GM12873 (cell line): ENCODE data around the gene C19orf85.

Source experiments
- TF ChIP-seq, protein P1 (sequence below): IDR thresholded peaks from 2 replicates; pipeline ENCODE4 v1.5.1; 2012; ENCODE audit warnings: low read depth, mild to moderate bottlenecking, moderate library complexity, low read length, control low read depth; ENCODE audit not compliant: insufficient read depth; ENCODE audit errors: missing control alignments

Gene C19orf85

DNA sequence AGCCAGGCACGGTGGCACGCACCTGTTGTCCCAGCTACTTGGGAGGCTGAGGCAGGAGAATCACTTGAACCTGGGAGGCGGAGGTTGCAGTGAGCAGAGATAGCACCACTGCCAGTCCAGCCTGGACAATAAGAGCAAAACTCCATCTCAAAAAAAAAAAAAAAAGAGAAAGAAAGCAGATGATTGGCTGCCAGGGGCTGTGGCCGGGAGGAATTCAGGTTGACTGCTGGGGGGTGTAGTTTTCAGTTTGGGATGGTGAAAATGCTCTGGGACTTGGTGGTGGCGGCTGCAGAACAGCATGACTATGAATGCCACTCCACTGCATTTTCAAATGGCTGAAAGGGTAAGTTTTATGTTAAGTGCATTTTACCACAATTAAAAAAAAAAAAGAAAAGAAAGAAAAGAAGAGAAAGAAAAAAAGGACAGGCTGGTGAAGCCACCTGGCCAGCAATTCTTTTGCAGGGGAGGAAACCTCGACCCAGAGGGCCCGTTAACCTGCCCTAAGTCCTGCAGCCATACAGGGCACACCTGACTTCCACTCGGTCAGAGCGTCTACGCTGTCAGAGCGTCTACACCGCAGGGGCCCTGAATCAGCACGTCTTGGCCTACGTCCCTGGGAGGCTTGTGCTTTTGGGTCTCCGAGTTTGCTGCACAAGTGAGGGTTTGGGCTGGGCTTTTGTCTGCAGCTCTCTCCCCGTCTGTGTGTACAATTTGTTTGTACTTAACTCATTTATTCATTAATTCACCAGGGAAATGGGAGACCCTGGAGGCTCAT, 6.7 kb downstream of the C19orf85 start:
- TF ChIP-seq, protein P1, sequence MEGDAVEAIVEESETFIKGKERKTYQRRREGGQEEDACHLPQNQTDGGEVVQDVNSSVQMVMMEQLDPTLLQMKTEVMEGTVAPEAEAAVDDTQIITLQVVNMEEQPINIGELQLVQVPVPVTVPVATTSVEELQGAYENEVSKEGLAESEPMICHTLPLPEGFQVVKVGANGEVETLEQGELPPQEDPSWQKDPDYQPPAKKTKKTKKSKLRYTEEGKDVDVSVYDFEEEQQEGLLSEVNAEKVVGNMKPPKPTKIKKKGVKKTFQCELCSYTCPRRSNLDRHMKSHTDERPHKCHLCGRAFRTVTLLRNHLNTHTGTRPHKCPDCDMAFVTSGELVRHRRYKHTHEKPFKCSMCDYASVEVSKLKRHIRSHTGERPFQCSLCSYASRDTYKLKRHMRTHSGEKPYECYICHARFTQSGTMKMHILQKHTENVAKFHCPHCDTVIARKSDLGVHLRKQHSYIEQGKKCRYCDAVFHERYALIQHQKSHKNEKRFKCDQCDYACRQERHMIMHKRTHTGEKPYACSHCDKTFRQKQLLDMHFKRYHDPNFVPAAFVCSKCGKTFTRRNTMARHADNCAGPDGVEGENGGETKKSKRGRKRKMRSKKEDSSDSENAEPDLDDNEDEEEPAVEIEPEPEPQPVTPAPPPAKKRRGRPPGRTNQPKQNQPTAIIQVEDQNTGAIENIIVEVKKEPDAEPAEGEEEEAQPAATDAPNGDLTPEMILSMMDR, result no peak

DNA sequence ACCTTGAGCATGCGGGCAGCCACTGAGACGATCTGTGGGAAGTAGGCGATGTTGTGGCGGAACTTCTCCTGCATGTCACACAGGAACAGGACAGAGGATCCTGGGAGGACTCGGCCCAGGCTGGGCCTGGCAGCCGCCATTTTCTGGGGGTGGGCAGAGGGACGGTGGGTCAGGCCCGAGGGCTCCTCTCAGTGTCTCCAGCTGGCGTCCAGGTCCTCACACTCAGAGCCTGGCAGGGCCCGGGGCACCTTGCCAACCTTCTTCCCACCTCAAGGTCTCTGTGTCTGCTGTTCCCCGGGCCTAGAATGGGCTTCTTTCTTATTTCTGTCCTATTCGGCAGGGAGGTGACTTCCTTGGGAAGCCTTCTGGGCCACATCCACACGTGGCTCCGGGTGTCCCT, 8.2 kb downstream of the C19orf85 start:
- TF ChIP-seq, protein P1, result no peak

DNA sequence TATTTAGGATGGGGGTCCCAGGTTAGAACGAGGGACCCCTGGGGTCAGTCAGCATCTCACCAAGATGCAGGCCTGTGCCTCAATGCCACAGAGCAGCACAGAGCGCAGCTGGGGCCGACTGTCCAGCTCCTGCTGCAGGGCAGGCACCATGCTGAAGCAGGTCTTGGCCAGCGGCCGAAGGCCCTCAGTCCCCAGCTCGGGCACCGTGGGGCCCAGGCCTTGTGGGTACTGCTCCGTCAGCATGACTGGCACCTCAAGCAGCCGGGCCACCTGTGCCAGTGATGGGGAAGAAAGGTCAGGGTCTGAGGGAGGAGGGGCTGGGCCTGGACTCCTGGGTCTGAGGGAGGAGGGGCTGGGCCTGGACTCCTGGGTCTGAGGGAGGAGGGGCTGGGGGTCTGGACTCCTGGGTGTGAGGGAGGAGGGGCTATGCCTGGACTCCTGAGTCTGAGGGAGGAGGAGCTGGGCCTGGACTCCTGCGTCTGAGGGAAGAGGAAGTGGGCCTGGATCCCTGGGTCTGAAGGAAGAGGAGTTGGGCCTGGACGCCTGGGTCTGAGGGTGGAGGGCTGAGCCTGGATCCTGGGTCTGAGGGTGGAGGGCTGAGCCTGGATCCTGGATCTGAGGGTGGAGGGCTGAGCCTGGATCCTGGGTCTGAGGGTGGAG, 8.8 kb downstream of the C19orf85 start:
- TF ChIP-seq, protein P1, result no peak

DNA sequence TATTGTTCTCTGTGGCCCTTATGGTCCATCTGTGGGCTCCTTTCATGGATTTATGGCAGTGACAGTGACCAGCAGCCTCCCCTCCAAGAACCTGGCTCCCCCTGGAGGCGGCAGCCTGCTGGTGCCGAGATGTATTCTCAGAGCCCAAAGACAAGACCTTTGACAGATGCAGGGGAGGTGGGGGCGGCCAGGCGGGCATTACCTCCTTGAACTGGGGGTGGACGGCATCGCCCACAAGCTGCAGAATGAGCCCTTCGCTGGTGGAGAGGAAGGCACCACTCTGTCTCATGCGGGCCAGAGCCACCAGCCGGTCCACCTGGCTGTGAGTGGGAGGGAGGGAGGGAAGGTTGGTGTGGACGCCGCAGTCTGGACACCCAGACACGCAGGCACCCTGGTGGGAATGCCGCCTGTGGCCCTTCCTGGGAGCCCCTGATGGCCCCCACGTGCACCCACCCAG, 9.7 kb downstream of the C19orf85 start:
- TF ChIP-seq, protein P1, result peak; percentile 77

DNA sequence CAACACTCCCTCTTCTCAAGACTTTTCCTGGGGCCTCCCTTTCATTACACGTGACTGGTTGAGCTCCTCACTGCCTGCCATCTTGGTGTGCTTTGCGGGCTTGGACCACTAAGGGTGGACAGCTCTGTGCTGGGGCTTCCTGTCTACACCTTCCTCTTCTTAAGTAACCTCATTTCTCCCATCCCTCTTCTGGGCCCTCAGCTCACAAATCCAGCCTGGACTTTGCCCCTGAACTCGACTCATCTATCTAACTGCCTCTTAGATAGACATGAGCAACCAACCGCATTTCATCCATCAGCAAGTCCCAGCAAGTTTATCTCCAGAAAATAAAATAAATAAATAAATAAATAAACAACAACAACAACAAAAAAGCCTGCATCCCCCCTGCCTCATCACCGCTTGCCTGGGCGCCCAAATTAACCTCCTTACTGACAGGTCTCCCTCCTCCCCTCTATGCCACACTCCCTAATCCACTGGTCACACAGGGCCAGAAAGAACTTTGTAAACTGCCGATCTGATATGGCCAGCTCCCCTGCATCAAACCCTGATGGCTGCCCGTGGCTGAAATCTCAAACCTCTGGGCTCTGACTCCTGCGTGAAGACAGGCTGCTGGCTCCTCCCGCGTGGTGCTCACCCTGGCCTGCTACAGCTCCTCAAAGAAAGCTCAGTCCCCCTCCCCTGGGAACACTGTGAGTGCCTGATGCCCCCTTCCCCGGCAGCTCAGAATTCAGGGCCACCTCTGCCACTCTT, 10.9 kb downstream of the C19orf85 start:
- TF ChIP-seq, protein P1, result no peak

DNA sequence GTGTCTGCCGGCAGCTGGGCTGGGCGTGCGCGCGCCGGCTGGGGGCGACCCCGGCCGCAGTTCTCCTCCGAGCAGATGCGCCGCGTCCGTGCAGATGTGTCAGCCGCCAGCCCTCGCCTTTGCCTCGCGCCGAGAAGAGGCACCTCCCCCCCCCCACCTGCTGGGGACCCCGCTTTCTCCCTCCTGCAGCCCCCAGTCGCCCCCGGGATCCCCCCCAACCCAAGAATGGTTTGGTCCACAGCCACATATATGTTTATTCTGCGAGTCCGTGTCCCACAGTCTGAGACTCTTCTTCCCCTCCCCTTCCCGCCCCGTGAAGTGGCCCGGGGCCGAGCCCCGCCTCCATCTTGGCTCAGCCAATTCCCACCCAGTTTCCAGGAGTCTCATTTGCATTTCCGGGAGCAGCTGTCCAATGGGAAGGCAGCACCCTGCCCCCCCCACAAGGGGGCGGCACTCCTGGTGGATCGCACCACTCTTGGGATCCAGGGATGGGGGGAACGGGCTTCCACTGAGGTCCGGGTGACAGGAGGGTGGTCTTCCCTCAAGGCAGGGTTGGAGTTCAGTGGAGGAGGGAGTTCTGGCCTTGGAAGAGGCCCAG, 11.7 kb downstream of the C19orf85 start:
- TF ChIP-seq, protein P1, result no peak
